GM19324 (cell line): Measurements from ENCODE around the gene TAF6.
A peak's percentile ranks its signal among the peaks of the same experiment; 100 is the strongest.

Experiments used
- ATAC-seq: cut with Tn5 transposase; IDR thresholded peaks from one replicate; pipeline ENCODE4 v1.9.1; 2021; ENCODE audit warnings: mild to moderate bottlenecking, moderate library complexity; ENCODE audit not compliant: unreplicated experiment, low FRiP score

Gene TAF6

GRCh38 chr7:100098913-100099312 lies 20.2 kb downstream of the TAF6 start:
- no peak for ATAC-seq

GRCh38 chr7:100095704-100096103 lies 23.5 kb downstream of the TAF6 start:
- no peak for ATAC-seq

- no peak for ATAC-seq
Measured at GRCh38 chr7:100095289-100095688, 23.9 kb downstream of the TAF6 start.

- no peak for ATAC-seq
Measured at GRCh38 chr7:100093925-100094486, 25.2 kb downstream of the TAF6 start.

- ATAC-seq = no peak
Measured at GRCh38 chr7:100093498-100093897, 25.7 kb downstream of the TAF6 start.

GRCh38 chr7:100093054-100093453 lies 26.1 kb downstream of the TAF6 start:
- no peak for ATAC-seq

- no peak for ATAC-seq
Measured at GRCh38 chr7:100091411-100092181, 27.6 kb downstream of the TAF6 start.

GRCh38 chr7:100090527-100091410 lies 28.4 kb downstream of the TAF6 start:
- ATAC-seq = no peak

GRCh38 chr7:100089458-100090196 lies 29.5 kb downstream of the TAF6 start:
- no peak for ATAC-seq

GRCh38 chr7:100088621-100089457 lies 30.3 kb downstream of the TAF6 start, which contains the start of gene COPS6:
TSS of gene COPS6 (plus strand) at chr7:100088969. CDS start at chr7:100088991, 22 bp downstream.
- ATAC-seq = peak; percentile 61

- ATAC-seq = no peak
Measured at GRCh38 chr7:100088095-100088620, 31.0 kb downstream of the TAF6 start.

- no peak for ATAC-seq
Measured at GRCh38 chr7:100087055-100087750, 32.0 kb downstream of the TAF6 start.

- no peak for ATAC-seq
Measured at GRCh38 chr7:100085515-100085914, 33.6 kb downstream of the TAF6 start.

- no peak for ATAC-seq
Measured at GRCh38 chr7:100082978-100083377, 36.2 kb downstream of the TAF6 start.

GRCh38 chr7:100081535-100082102 lies 37.5 kb downstream of the TAF6 start, which contains the start of gene ZNF3:
TSS of gene ZNF3 (minus strand) at chr7:100081723. CDS start at chr7:100077357, 4,366 bp downstream.
- ATAC-seq = peak; percentile 85

- no peak for ATAC-seq
Measured at GRCh38 chr7:100080907-100081534, 38.1 kb downstream of the TAF6 start.

- ATAC-seq = no peak
Measured at GRCh38 chr7:100079024-100079560, 40.1 kb downstream of the TAF6 start.

GRCh38 chr7:100077205-100077604 lies 42.0 kb downstream of the TAF6 start:
- no peak for ATAC-seq
